CMK (cell line): ENCODE results near the gene SWAP70.

ENCODE experiments used
- DNase-seq: peaks from one replicate; pipeline ENCODE4 v3.0.0-alpha.2; 2010; ENCODE audit warnings: low read depth

Gene SWAP70

GRCh38 chr11:9753021-9753420, 89.1 kb downstream of the SWAP70 start:
- no peak for DNase-seq

DNA sequence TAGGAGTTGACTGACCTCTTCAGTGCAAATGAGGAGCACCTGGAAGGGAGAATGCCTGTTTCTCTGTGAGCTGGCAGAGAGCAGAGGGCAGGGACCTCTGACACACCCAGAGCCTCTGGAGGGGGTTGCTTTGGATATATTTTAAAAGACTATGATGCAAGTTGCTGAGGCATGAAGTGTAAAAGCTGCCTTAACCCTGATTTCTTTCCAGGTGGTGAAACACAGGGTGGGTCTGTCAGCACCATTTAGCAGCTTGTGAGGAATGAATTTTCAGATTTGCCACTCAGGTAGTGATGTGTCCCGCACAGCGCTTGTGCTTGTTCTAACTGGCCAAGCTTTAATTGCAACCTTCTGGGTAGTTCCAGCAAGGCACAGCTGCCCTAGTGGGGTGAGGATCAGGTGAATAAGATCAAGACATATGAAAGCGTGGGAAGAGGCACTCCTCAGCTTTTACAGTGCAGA, 90.2 kb downstream of the SWAP70 start:
- no peak for DNase-seq

GRCh38 chr11:9755561-9756185, 91.8 kb downstream of the SWAP70 start:
- DNase-seq, result no peak

DNA sequence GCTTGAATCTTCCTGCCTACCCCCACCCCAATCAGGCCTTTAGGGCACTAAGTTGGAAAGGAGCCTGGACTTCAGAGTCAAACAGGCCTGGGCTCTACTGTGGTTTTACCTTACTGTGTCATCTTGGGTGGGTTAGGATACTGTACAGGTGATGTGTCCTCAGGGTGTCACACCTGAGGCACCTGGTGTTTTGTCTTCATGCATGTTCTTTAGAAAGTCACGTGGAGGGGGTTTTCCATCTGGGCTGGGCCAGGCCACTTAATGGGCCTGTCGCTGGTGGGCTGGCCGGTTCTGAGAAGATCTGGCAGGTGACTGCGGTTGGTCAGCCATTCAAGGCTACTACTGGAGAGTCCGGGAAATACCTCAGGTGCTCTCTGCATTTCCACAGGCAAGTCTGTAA, 92.6 kb downstream of the SWAP70 start:
- DNase-seq, result no peak

DNA sequence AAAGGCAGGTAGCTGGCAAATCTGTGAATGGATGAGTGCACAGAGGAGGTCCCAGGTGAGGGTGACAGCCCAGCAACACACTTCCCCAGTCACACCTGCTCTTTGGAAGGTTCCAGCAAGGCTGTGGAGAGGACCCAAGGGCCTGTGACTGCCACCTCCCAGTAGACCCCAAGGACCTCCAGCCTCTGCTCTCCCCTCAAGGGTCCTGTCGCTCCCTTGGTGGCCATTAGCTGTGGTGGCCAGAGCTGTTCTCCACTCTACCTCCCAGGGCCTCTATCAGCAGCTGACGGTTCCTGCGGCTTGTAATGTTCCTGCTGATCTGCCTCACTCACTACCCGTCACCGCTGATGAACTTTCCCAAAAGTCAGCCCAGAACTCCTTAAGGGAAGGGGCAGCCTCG, 93.0 kb downstream of the SWAP70 start:
- no peak for DNase-seq

GRCh38 chr11:9757809-9758636, 94.1 kb downstream of the SWAP70 start:
- DNase-seq, result peak; percentile 58

GRCh38 chr11:9758637-9759518, 95.0 kb downstream of the SWAP70 start:
- DNase-seq, result peak; percentile 39

- no peak for DNase-seq
Measured at GRCh38 chr11:9759519-9760192, 95.8 kb downstream of the SWAP70 start.

DNA sequence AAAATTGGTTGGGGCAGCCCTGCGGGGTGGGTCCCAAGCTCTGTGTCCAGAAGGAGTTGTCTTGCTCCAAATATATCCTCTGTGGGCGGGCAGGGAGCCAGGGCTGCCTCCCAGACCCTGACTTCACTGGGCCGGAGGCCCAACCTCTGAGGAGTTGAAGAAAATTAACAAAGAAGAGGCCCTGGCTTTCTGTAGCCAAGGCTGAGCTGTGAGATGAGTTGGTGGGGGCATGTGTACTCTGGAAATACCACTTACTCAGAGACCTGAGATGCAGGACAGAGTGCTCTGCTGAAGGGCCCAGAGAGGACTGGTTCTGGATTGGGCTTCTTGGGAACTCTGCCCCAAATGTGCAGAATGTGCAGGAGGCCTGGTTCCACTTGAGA, 96.3 kb downstream of the SWAP70 start:
- no peak for DNase-seq

DNA sequence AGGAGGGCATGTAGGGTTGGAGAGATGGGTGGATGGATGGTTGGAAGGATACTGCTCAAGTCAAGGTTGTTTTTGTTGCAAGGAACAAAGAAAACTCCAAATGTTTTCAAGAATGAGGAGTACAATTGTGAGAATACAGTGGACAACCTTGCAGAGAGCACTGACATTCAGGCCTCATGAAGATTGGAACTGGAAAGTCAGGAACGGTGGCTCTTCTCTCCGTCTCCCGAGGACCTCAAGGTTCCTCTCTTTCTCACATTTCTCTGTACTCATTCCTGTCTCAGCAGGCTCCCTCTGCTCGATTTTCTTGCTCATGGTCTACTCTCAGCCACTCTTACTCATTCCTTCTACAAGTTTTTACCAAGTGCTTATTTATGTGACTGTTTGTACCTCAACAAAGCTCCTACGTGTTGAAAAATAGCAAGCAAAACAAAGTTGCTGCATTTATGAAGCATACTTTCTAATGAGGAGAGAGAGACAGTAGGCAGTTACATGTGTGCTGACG, 97.6 kb downstream of the SWAP70 start:
- no peak for DNase-seq

GRCh38 chr11:9762531-9762930, 98.7 kb downstream of the SWAP70 start:
- DNase-seq, result no peak

DNA sequence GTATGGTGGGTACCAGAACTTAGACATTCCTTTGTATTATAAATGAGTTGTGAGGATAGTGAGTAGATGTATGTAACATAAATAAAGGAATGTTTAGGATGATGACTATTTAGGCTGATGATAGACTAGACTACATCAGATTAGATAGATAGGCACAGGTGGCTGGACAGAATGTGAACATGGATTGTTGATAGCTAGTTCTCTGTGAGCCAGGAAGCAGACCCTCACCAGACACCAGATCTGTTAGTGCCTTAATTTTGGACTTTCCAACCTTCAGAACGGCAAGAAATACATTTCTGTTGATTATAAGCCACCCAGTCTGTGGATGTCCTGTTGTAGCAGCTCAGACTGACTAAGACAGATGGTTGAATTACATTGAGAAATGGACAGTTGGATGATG, 99.4 kb downstream of the SWAP70 start:
- no peak for DNase-seq

GRCh38 chr11:9765320-9766101, 101.6 kb downstream of the SWAP70 start:
- DNase-seq, result no peak

DNA sequence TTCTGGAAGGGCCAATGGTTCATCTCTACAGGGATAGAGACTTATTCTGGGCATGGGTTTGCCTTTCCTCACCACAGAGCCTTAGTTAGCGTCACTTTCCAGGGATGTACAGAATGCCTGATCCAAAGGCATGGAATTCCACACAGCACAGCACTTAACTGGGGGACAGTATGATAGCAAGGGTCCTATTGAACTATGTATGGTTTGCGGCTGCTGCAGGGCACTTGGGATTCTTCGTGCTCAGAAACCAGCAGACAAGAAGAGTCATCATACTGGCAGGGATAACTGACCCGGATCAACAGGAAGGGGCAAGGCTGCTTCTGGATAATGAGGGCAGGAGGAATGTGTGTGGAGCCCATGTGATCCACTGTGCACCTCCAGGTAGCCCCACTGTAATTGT, 105.7 kb downstream of the SWAP70 start:
- no peak for DNase-seq

GRCh38 chr11:9771071-9771511, 107.2 kb downstream of the SWAP70 start:
- DNase-seq, result no peak

GRCh38 chr11:9772218-9772617, 108.3 kb downstream of the SWAP70 start:
- DNase-seq, result no peak

- no peak for DNase-seq
Measured at GRCh38 chr11:9773524-9773923, 109.6 kb downstream of the SWAP70 start.

GRCh38 chr11:9774109-9774508, 110.2 kb downstream of the SWAP70 start:
- DNase-seq, result no peak

GRCh38 chr11:9774591-9775397, 110.9 kb downstream of the SWAP70 start:
- DNase-seq, result no peak

DNA sequence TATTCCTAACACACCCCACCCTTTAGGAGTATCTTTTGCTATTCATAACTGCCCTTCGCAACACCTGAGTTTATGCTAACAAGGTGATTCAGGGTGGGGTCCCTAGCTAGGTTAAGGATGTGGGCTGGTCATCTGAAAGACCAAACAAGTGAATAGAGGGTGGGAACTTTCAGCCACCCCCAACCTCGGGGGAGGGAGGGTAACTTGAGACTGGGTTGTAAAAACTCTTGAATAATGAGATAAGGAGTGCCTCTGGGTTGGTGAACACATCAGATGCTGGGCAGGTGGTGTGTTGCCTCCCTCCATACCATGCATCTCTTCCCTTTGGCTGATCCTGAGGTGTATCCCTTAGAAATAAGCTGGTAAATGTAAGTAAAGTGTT, 111.5 kb downstream of the SWAP70 start:
- DNase-seq, result no peak
